H7 (cell line): Measurements from ENCODE around the gene TUBE1. TPM values are rescaled to one million over a fixed set of nuclear protein-coding genes. Genes with fewer than 3 reads are reported as not detected.
"Not testable (repeated sequence)": the region's sequence is repeated elsewhere in the genome, so short reads cannot be mapped to it uniquely, and the experiment has no call there.

Experiments used
- DNase-seq: peaks from one replicate; pipeline ENCODE4 v3.0.0; 2012
- H3K27me3 ChIP-seq: 2 replicates; pipeline ENCODE4 v1.6.0; 2011; ENCODE audit warnings: mild to moderate bottlenecking, low read length; ENCODE audit not compliant: control insufficient read depth, insufficient read depth
- H3K36me3 ChIP-seq: replicated peaks from 2 replicates; pipeline ENCODE4 v1.5.1; 2011; ENCODE audit warnings: low read length; ENCODE audit not compliant: control insufficient read depth, insufficient read depth
- H3K4me3 ChIP-seq: 2 replicates; pipeline ENCODE4 v1.5.1; 2011; ENCODE audit warnings: low read depth, mild to moderate bottlenecking, control low read depth, low read length, moderate library complexity; ENCODE audit not compliant: insufficient read depth
- total RNA-seq: library from RNA; depleted of rRNA; stranded (reverse); fragments of >200 nt; shearing (Covaris generic); gene quantifications from 2 replicates; pipeline ENCODE4 v1.2.3, GENCODE V29; 2014; rRNA removed

TUBE1 gene
- total RNA-seq, result 24.3 and 33.1 TPM in 2 replicates

- Histone ChIP-seq H3K36me3 (peaks cover 11% of the 10 kb centered on the region), H3K27me3 (no peaks in the 10 kb centered on the region), H3K4me3 (peak within 1 kb of the TSS; percentile 66)
- peak; percentile 78 for DNase-seq
Measured at GRCh38 chr6:112087136-112087911, at the start of gene TUBE1, which contains the start of gene FAM229B. Gene TUBE1, minus strand, starts transcription at chr6:112087482. Its CDS starts 48 bp downstream, at chr6:112087434. Gene FAM229B, plus strand, starts transcription at chr6:112087591. Its CDS starts 11,693 bp downstream, at chr6:112099284.

- Histone ChIP-seq H3K4me3 (no peak overlapping the region), H3K36me3 (no peaks in the 10 kb centered on the region), H3K27me3 (no peaks in the 10 kb centered on the region)
- DNase-seq, result no peak
Measured at GRCh38 chr6:112130878-112131277, 43.6 kb upstream of the TUBE1 start.

GRCh38 chr6:112128208-112128607, 40.9 kb upstream of the TUBE1 start:
- Histone ChIP-seq H3K36me3 (no peaks in the 10 kb centered on the region), H3K4me3 (no peak overlapping the region), H3K27me3 (no peaks in the 10 kb centered on the region)
- no peak for DNase-seq

GRCh38 chr6:112123982-112124381, 36.7 kb upstream of the TUBE1 start:
- no peak for DNase-seq
- Histone ChIP-seq H3K27me3 (no peaks in the 10 kb centered on the region), H3K4me3 (no peak overlapping the region), H3K36me3 (no peaks in the 10 kb centered on the region)

- no peaks in the 10 kb centered on the region for H3K36me3 ChIP-seq
- H3K27me3 ChIP-seq, result no peaks in the 10 kb centered on the region
- H3K4me3 ChIP-seq, result no peak overlapping the region
- DNase-seq, result no peak
Measured at GRCh38 chr6:112122756-112123155, 35.5 kb upstream of the TUBE1 start.

- DNase-seq, result no peak
- H3K36me3 ChIP-seq, result no peaks in the 10 kb centered on the region
- H3K4me3 ChIP-seq, result no peak overlapping the region
- no peaks in the 10 kb centered on the region for H3K27me3 ChIP-seq
Measured at GRCh38 chr6:112118034-112118433, 30.8 kb upstream of the TUBE1 start.

GRCh38 chr6:112117554-112117953, 30.3 kb upstream of the TUBE1 start:
- no peaks in the 10 kb centered on the region for H3K36me3 ChIP-seq
- no peak overlapping the region for H3K4me3 ChIP-seq
- no peaks in the 10 kb centered on the region for H3K27me3 ChIP-seq
- no peak for DNase-seq

- H3K4me3 ChIP-seq, result no peak overlapping the region
- peak; percentile 10 for DNase-seq
- no peaks in the 10 kb centered on the region for H3K27me3 ChIP-seq
- no peaks in the 10 kb centered on the region for H3K36me3 ChIP-seq
Measured at GRCh38 chr6:112116221-112116620, 28.9 kb upstream of the TUBE1 start.

GRCh38 chr6:112114577-112115223, 27.4 kb upstream of the TUBE1 start:
- no peak for DNase-seq
- Histone ChIP-seq H3K4me3 (no peak overlapping the region), H3K36me3 (no peaks in the 10 kb centered on the region), H3K27me3 (no peaks in the 10 kb centered on the region)

- H3K27me3 ChIP-seq, result no peaks in the 10 kb centered on the region
- no peak for DNase-seq
- no peak overlapping the region for H3K4me3 ChIP-seq
- no peaks in the 10 kb centered on the region for H3K36me3 ChIP-seq
Measured at GRCh38 chr6:112113918-112114317, 26.6 kb upstream of the TUBE1 start.

- Histone ChIP-seq H3K36me3 (no peaks in the 10 kb centered on the region), H3K4me3 (no peak overlapping the region), H3K27me3 (no peaks in the 10 kb centered on the region)
- no peak for DNase-seq
Measured at GRCh38 chr6:112113431-112113830, 26.1 kb upstream of the TUBE1 start.

- DNase-seq, result no peak
- H3K36me3 ChIP-seq, result no peaks in the 10 kb centered on the region; the same call in 1 of the 2 replicates
- H3K4me3 ChIP-seq, result no peak overlapping the region
- no peaks in the 10 kb centered on the region for H3K27me3 ChIP-seq
Measured at GRCh38 chr6:112109262-112109661, 22.0 kb upstream of the TUBE1 start.

GRCh38 chr6:112106562-112106961, 19.3 kb upstream of the TUBE1 start:
- H3K27me3 ChIP-seq, result no peaks in the 10 kb centered on the region
- H3K36me3 ChIP-seq, result no peaks in the 10 kb centered on the region; the same call in 1 of the 2 replicates
- DNase-seq, result no peak
- H3K4me3 ChIP-seq, result no peak overlapping the region

GRCh38 chr6:112106026-112106425, 18.7 kb upstream of the TUBE1 start:
- H3K36me3 ChIP-seq, DNase-seq, H3K27me3 ChIP-seq, H3K4me3 ChIP-seq: not testable (repeated sequence)

- Histone ChIP-seq H3K4me3 (no peak overlapping the region), H3K27me3 (no peaks in the 10 kb centered on the region), H3K36me3 (no peaks in the 10 kb centered on the region; the same call in 1 of the 2 replicates)
- DNase-seq, result no peak
Measured at GRCh38 chr6:112100561-112100960, 13.3 kb upstream of the TUBE1 start.
